K562 (cell line): Measurements from ENCODE around the gene TBXAS1. TPM values are rescaled to one million over a fixed set of nuclear protein-coding genes. Genes with fewer than 3 reads are reported as not detected.

Experiments used
- E2F6 ChIP-seq, 2 experiments: IDR thresholded peaks; 2 replicates each; pipeline ENCODE4 v1.6.1; 2011; ENCODE audit warnings: borderline replicate concordance in 1 of 2, control low read depth in 1 of 2, low read depth in 1 of 2, low read length in 1 of 2, mild to moderate bottlenecking in 1 of 2, mixed read lengths in 1 of 2, moderate library complexity in 1 of 2; ENCODE audit not compliant: insufficient read depth in 1 of 2, insufficient read length in 1 of 2, poor library complexity in 1 of 2, severe bottlenecking in 1 of 2; ENCODE audit errors: extremely low read depth in 1 of 2
- LCOR ChIP-seq: sonication (generic); formaldehyde crosslinking; IDR thresholded peaks from 2 replicates; pipeline ENCODE4 v1.8.0; 2022; ENCODE audit warnings: mild to moderate bottlenecking, missing genetic modification reagents
- MBD1 ChIP-seq: fragments of 250-450 bp; sonication (Bioruptor Pico); IDR thresholded peaks from 2 replicates; pipeline ENCODE4 v1.8.0; 2022; ENCODE audit warnings: inconsistent platforms
- PHF20 ChIP-seq: fragments of 450-650 bp; IDR thresholded peaks from 2 replicates; pipeline ENCODE4 v1.6.1; 2018; ENCODE audit not compliant: partially characterized antibody
- RAD21 ChIP-seq, 2 experiments: fragments of 250-450 bp in 1 of 2; fragments of 450-650 bp in 1 of 2; sonication (Bioruptor Pico) in 1 of 2; formaldehyde crosslinking in 1 of 2; IDR thresholded peaks in 1 of 2; conservative IDR thresholded peaks in 1 of 2; 2 replicates each; pipeline versions ENCODE4 v1.4.0 to v1.8.0; 2020 to 2022; ENCODE audit warnings: mild to moderate bottlenecking in 2 of 2, moderate library complexity in 1 of 2
- SP1 ChIP-seq: sonication (generic); formaldehyde crosslinking; IDR thresholded peaks from 2 replicates; pipeline ENCODE4 v1.8.1; 2022; ENCODE audit warnings: mild to moderate bottlenecking, missing genetic modification reagents
- ZBTB17 ChIP-seq: fragments of 450-650 bp; formaldehyde crosslinking; IDR thresholded peaks from 2 replicates; pipeline ENCODE4 v1.4.0; 2020; ENCODE audit warnings: mild to moderate bottlenecking
- ZNF133 ChIP-seq: fragments of 250-450 bp; sonication (Bioruptor Pico); IDR thresholded peaks from 2 replicates; pipeline ENCODE4 v1.4.0; 2020; ENCODE audit warnings: mild to moderate bottlenecking
- polyA plus RNA-seq, 8 experiments: library from polyadenylated mRNA; depleted of rRNA in 4 of 8; stranded (reverse) in 5 of 8; unstranded in 3 of 8; fragments of >200 nt; fragmentation: Nextera tagmentation in 2 of 8; fragmentation: Illumina TruSeq in 1 of 8; extraction: Ambion mirVana in 2 of 8; extraction: Trizol in 1 of 8; gene quantifications; 2 replicates each; pipeline versions ENCODE4 v1.2.1 to v1.2.3, GENCODE V29; 2011 to 2014; ENCODE audit warnings: inconsistent platforms in 1 of 8, missing spikeins in 1 of 8
- total RNA-seq, 7 experiments: library from RNA; depleted of rRNA in 6 of 7; stranded (reverse); fragments of >200 nt in 6 of 7; fragmentation: Illumina TruSeq in 2 of 7; extraction: Trizol in 2 of 7; gene quantifications; 2 replicates each; pipeline versions ENCODE4 v1.2.1 to v1.2.3, GENCODE V29; 2011 to 2021; ENCODE audit warnings: low replicate concordance in 1 of 7
- TF ChIP-seq, protein P1 (sequence below): fragments of 200-800 bp; sonication (Bioruptor generic); IDR thresholded peaks from 2 replicates; pipeline ENCODE4 v1.6.1; 2017; ENCODE audit warnings: missing genetic modification characterization, missing compliant biosample characterization

TBXAS1 gene
- total and polyA plus RNA-seq, 9 of the 15 experiments (the other 6 are each of a cell fraction or from before 2014, with no cell fraction given): 1.1 to 8.3 (median 1.9) TPM

- no peak for TF ChIP-seq LCOR (CRISPR knock-in tag)
- no peak for TF ChIP-seq ZBTB17
- TF ChIP-seq RAD21 (CRISPR knock-in tag; conservative IDR thresholded peaks at IDR 0.05 in 1 of 2, IDR thresholded peaks at IDR 0.05 in 1 of 2): peak; percentile 44 to 50; a peak in 3 of 4 replicates
- TF ChIP-seq E2F6 (IDR thresholded peaks at IDR 0.05; ENCODE audit: borderline replicate concordance in 1 of 2, extremely low read depth in 1 of 2, insufficient read depth in 1 of 2, insufficient read length in 1 of 2, low read depth in 1 of 2, low read length in 1 of 2, poor library complexity in 1 of 2, severe bottlenecking in 1 of 2): no peak
- no peak for TF ChIP-seq SP1 (CRISPR knock-in tag)
- TF ChIP-seq, protein P1, sequence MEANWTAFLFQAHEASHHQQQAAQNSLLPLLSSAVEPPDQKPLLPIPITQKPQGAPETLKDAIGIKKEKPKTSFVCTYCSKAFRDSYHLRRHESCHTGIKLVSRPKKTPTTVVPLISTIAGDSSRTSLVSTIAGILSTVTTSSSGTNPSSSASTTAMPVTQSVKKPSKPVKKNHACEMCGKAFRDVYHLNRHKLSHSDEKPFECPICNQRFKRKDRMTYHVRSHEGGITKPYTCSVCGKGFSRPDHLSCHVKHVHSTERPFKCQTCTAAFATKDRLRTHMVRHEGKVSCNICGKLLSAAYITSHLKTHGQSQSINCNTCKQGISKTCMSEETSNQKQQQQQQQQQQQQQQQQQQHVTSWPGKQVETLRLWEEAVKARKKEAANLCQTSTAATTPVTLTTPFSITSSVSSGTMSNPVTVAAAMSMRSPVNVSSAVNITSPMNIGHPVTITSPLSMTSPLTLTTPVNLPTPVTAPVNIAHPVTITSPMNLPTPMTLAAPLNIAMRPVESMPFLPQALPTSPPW: peak; percentile 40; the same call in 1 of the 2 replicates
- no peak for TF ChIP-seq PHF20
- no peak for TF ChIP-seq MBD1 (CRISPR knock-in tag)
- TF ChIP-seq ZNF133 (CRISPR knock-in tag): no peak
Observed at GRCh38 chr7:139984642-139985539, 155.8 kb downstream of the TBXAS1 start (continued).
